Astrocyte of the spinal cord (primary cell): Measurements from ENCODE around the gene STH.

Experiments
- DNase-seq: peaks from one replicate; pipeline ENCODE4 v3.0.0; 2011; ENCODE audit warnings: low read depth, low spot score
- H3K4me3 ChIP-seq: 2 replicates; pipeline ENCODE4 v1.5.1; 2011; ENCODE audit warnings: low read depth, mild to moderate bottlenecking, low read length, moderate library complexity
- CTCF ChIP-seq: IDR thresholded peaks from 2 replicates; pipeline ENCODE4 v1.5.1; 2012; ENCODE audit warnings: low read depth, mild to moderate bottlenecking, low read length, inconsistent platforms
- in situ Hi-C: cut with HindIII; loops from 2 replicates; pipeline ENCODE4 v1.10.0; 2017; ENCODE audit warnings: low sequenced_read_pairs

The STH gene

GRCh38 chr17:45972531-45972930 lies 26.5 kb upstream of the STH start:
- in situ Hi-C loops, result no loop called here
- TF ChIP-seq CTCF, result no peak
- no peak overlapping the region for H3K4me3 ChIP-seq
- no peak for DNase-seq

GRCh38 chr17:45973099-45973780 lies 25.8 kb upstream of the STH start:
- in situ Hi-C loops, result no loop called here
- TF ChIP-seq CTCF, result no peak
- no peak for DNase-seq
- H3K4me3 ChIP-seq, result no peak overlapping the region

- TF ChIP-seq CTCF, result no peak
- DNase-seq, result no peak
- no peak overlapping the region for H3K4me3 ChIP-seq
- in situ Hi-C loops, result no loop called here
Measured at GRCh38 chr17:45973946-45974859, 24.8 kb upstream of the STH start.

GRCh38 chr17:45974916-45975630 lies 24.0 kb upstream of the STH start:
- DNase-seq, result no peak
- TF ChIP-seq CTCF, result no peak
- in situ Hi-C loops, result no loop called here
- H3K4me3 ChIP-seq, result no peak overlapping the region

- no peak for DNase-seq
- H3K4me3 ChIP-seq, result no peak overlapping the region
- in situ Hi-C loops, result no loop called here
- no peak for TF ChIP-seq CTCF
Measured at GRCh38 chr17:45975640-45976295, 23.3 kb upstream of the STH start.

- no peak for TF ChIP-seq CTCF
- H3K4me3 ChIP-seq, result no peak overlapping the region
- in situ Hi-C loops, result no loop called here
- no peak for DNase-seq
Measured at GRCh38 chr17:45976391-45976754, 22.7 kb upstream of the STH start.
